GM18508 (cell line): ENCODE results near the gene CDK2AP2.
"Not testable (repeated sequence)": the region's sequence is repeated elsewhere in the genome, so short reads cannot be mapped to it uniquely, and the experiment has no call there.

ENCODE experiments used
- ATAC-seq: cut with Tn5 transposase; IDR thresholded peaks from one replicate; pipeline ENCODE4 v1.9.1; 2021; ENCODE audit warnings: moderate number of reproducible peaks; ENCODE audit not compliant: insufficient read depth, unreplicated experiment

CDK2AP2 gene

GRCh38 chr11:67468759-67469507, 39.0 kb downstream of the CDK2AP2 start, which contains the start of gene TMEM134:
Gene TMEM134 (minus strand): TSS chr11:67469251. CDS start chr11:67469192, 59 bp downstream.
- ATAC-seq = no peak

GRCh38 chr11:67468456-67468758, 39.6 kb downstream of the CDK2AP2 start:
- ATAC-seq = no peak

- no peak for ATAC-seq
Observed at GRCh38 chr11:67468056-67468455, 39.9 kb downstream of the CDK2AP2 start.

- no peak for ATAC-seq
Observed at GRCh38 chr11:67466962-67467771, 40.8 kb downstream of the CDK2AP2 start.

GRCh38 chr11:67466367-67466766, 41.6 kb downstream of the CDK2AP2 start:
- no peak for ATAC-seq

GRCh38 chr11:67465530-67465929, 42.4 kb downstream of the CDK2AP2 start:
- ATAC-seq = not testable (repeated sequence)

- ATAC-seq = no peak
Observed at GRCh38 chr11:67465189-67465510, 42.8 kb downstream of the CDK2AP2 start.

- ATAC-seq = no peak
Observed at GRCh38 chr11:67464411-67465188, 43.4 kb downstream of the CDK2AP2 start.

- no peak for ATAC-seq
Observed at GRCh38 chr11:67463680-67464410, 44.1 kb downstream of the CDK2AP2 start.

GRCh38 chr11:67463186-67463585, 44.8 kb downstream of the CDK2AP2 start:
- no peak for ATAC-seq

- ATAC-seq = no peak
Observed at GRCh38 chr11:67458266-67458665, 49.7 kb downstream of the CDK2AP2 start.

- ATAC-seq = no peak
Observed at GRCh38 chr11:67457453-67457852, 50.5 kb downstream of the CDK2AP2 start.
